Liver (tissue), 9 donors: ENCODE data around the gene GLYATL3. TPM values are rescaled to one million over a fixed set of nuclear protein-coding genes. Genes with fewer than 3 reads are reported as not detected.

Experiments used
- DNase-seq: peaks from one replicate; pipeline ENCODE4 v3.0.0-alpha.2; 2017; ENCODE audit warnings: low spot score
- H3K27ac ChIP-seq, 2 donors: one replicate each; pipeline ENCODE4 v1.7.0; 2013; ENCODE audit warnings: inconsistent platforms in 2 of 2, low read length in 2 of 2, control low read depth in 1 of 2, low read depth in 1 of 2, mild to moderate bottlenecking in 1 of 2
- H3K27me3 ChIP-seq, 4 donors: one replicate each; pipeline versions ENCODE4 v1.6.1 to v1.7.0; 2013; ENCODE audit warnings: low read length in 3 of 4, inconsistent platforms in 1 of 4, mild to moderate bottlenecking in 1 of 4, moderate library complexity in 1 of 4; ENCODE audit not compliant: control insufficient read depth in 4 of 4, insufficient read depth in 4 of 4
- H3K36me3 ChIP-seq, 4 donors: one replicate each; pipeline versions ENCODE4 v1.6.1 to v1.7.0; 2013; ENCODE audit warnings: low read length in 3 of 4, mild to moderate bottlenecking in 3 of 4, low read depth in 1 of 4, moderate library complexity in 1 of 4; ENCODE audit not compliant: control insufficient read depth in 4 of 4, insufficient read depth in 3 of 4
- H3K4me1 ChIP-seq, 4 donors: one replicate each; pipeline versions ENCODE4 v1.6.1 to v1.7.0; 2013; ENCODE audit warnings: low read length in 3 of 4, mild to moderate bottlenecking in 3 of 4, moderate library complexity in 1 of 4; ENCODE audit not compliant: control insufficient read depth in 4 of 4, insufficient read depth in 4 of 4
- H3K4me3 ChIP-seq, 3 donors: one replicate each; pipeline versions ENCODE4 v1.6.1 to v1.7.0; 2013; ENCODE audit warnings: low read length in 3 of 3, control low read depth in 1 of 3, low read depth in 1 of 3, mild to moderate bottlenecking in 1 of 3
- H3K9ac ChIP-seq, 2 donors: one replicate each; pipeline ENCODE4 v1.7.0; 2013; ENCODE audit warnings: low read length in 2 of 2, mild to moderate bottlenecking in 2 of 2, moderate library complexity in 2 of 2, control low read depth in 1 of 2, low read depth in 1 of 2
- H3K9me3 ChIP-seq, 4 donors: one replicate each; pipeline versions ENCODE4 v1.6.1 to v1.7.0; 2013; ENCODE audit warnings: low read length in 3 of 4; ENCODE audit not compliant: control insufficient read depth in 4 of 4
- FOXA1 ChIP-seq: IDR thresholded peaks from 2 replicates; pipeline ENCODE4 v1.6.1; 2016; ENCODE audit warnings: antibody characterized with exemption
- FOXA2 ChIP-seq: IDR thresholded peaks from 2 replicates; pipeline ENCODE4 v1.6.1; 2016; ENCODE audit warnings: antibody characterized with exemption
- GABPA ChIP-seq, 2 donors: IDR thresholded peaks in 1 of 2; conservative IDR thresholded peaks in 1 of 2; 2 replicates each; pipeline ENCODE4 v1.6.1; 2016; ENCODE audit warnings: antibody characterized with exemption in 2 of 2, mild to moderate bottlenecking in 1 of 2, moderate library complexity in 1 of 2
- HNF4A ChIP-seq, 2 donors: conservative IDR thresholded peaks; 2 replicates each; pipeline ENCODE4 v1.6.1; 2016; ENCODE audit warnings: antibody characterized with exemption in 2 of 2, mild to moderate bottlenecking in 2 of 2
- HNF4G ChIP-seq: IDR thresholded peaks from 2 replicates; pipeline ENCODE4 v1.6.1; 2016; ENCODE audit warnings: antibody characterized with exemption
- JUND ChIP-seq, 2 donors: IDR thresholded peaks; 2 replicates each; pipeline ENCODE4 v1.6.1; 2016; ENCODE audit warnings: antibody characterized with exemption in 2 of 2
- RAD21 ChIP-seq, 2 donors: IDR thresholded peaks; 2 replicates each; pipeline ENCODE4 v1.6.1; 2016; ENCODE audit warnings: antibody characterized with exemption in 2 of 2, mild to moderate bottlenecking in 2 of 2
- RXRA ChIP-seq, 2 donors: IDR thresholded peaks; 2 replicates each; pipeline ENCODE4 v1.6.1; 2017 to 2018; ENCODE audit warnings: antibody characterized with exemption in 2 of 2, mild to moderate bottlenecking in 1 of 2
- SP1 ChIP-seq: IDR thresholded peaks from 2 replicates; pipeline ENCODE4 v1.6.1; 2018; ENCODE audit warnings: antibody characterized with exemption, mild to moderate bottlenecking
- TAF1 ChIP-seq: conservative IDR thresholded peaks from 2 replicates; pipeline ENCODE4 v1.6.1; 2016; ENCODE audit warnings: antibody characterized with exemption, mild to moderate bottlenecking
- YY1 ChIP-seq: IDR thresholded peaks from 2 replicates; pipeline ENCODE4 v1.6.1; 2016; ENCODE audit warnings: antibody characterized with exemption, mild to moderate bottlenecking
- WGBS: extraction: QIAGEN DNeasy Blood & Tissue Kit; methylation state at CpG from one replicate; pipeline ENCODE4 v1.1.7; 2013; 5-methylcytosine and 5-hydroxymethylcytosine counted together
- polyA plus RNA-seq, 2 donors: library from polyadenylated mRNA; stranded (reverse) in 1 of 2; unstranded in 1 of 2; fragments of 200-250 nt in 1 of 2; fragments of >200 nt in 1 of 2; fragmentation: Nextera tagmentation in 1 of 2; extraction: Ambion mirVana in 1 of 2; gene quantifications; one replicate each; pipeline versions ENCODE4 v1.2.1 to v1.2.3, GENCODE V29; 2013 to 2015
- total RNA-seq, 2 donors: library from RNA; depleted of rRNA; stranded (reverse); fragments of >200 nt; gene quantifications; one replicate each; pipeline ENCODE4 v1.2.3, GENCODE V29; 2014
- TF ChIP-seq, protein P1 (sequence below): IDR thresholded peaks from 2 replicates; pipeline ENCODE4 v1.6.1; 2016; ENCODE audit warnings: antibody characterized with exemption
- TF ChIP-seq, protein P2 (sequence below): fragments of 150-350 bp; IDR thresholded peaks from 2 replicates; pipeline ENCODE4 v1.5.1; 2017; ENCODE audit warnings: improper control_type of control experiment, low read depth, low read length; ENCODE audit not compliant: missing input control
- TF ChIP-seq, protein P3 (sequence below): IDR thresholded peaks from 2 replicates; pipeline ENCODE4 v1.6.1; 2016; ENCODE audit warnings: antibody characterized with exemption
- TF ChIP-seq, protein P4 (sequence below): IDR thresholded peaks from 2 replicates; pipeline ENCODE4 v1.6.1; 2016; ENCODE audit warnings: antibody characterized with exemption, mild to moderate bottlenecking
- TF ChIP-seq, protein P5 (sequence below): IDR thresholded peaks from 2 replicates; pipeline ENCODE4 v1.6.1; 2016; ENCODE audit warnings: antibody characterized with exemption
- donor health status: healthy.
- donor health status: healthy.
- donor health status: healthy.
- donor health status: healthy.
- donor health status: healthy.

Gene GLYATL3
- total and polyA plus RNA-seq, 4 donors = 0.09 TPM; not detected in 3

DNA sequence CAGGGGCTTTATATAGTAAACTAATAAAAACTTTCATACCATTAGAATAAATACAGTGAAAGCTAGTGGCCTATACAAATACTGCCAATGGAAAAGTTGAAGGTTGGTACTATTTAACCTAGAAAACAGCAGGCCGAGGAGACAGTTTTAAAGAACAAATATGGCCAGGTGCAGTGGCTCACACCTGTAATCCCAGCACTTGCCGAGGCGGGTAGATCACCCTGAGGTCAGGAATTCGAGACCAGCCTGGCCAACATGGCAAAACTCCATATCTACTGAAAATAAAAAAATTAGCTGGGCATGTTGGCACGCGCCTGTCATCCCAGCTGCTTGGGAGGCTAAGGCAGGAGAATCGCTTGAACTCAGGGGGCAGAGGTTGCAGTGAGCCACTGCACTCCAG is 24.8 kb downstream of the GLYATL3 start:
- Histone ChIP-seq H3K27ac (peak overlapping the region in 1 of 2 donors; percentile 43), H3K9me3 (no peaks in the 10 kb centered on the region), H3K36me3 (no peaks in the 10 kb centered on the region), H3K9ac (peak overlapping the region in 1 of 2 donors; percentile 43), H3K4me3 (no peak overlapping the region), H3K27me3 (no peaks in the 10 kb centered on the region), H3K4me1 (peaks cover 12 to 56% (median 50%) of the 10 kb centered on the region in 4 donors)
- 36% methylated on average over 7 of the region's 7 CpGs for WGBS
- DNase-seq = no peak
- no peak for TF ChIP-seq TAF1
- TF ChIP-seq, protein P1, sequence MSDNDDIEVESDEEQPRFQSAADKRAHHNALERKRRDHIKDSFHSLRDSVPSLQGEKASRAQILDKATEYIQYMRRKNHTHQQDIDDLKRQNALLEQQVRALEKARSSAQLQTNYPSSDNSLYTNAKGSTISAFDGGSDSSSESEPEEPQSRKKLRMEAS = no peak
- TF ChIP-seq RXRA (IDR thresholded peaks at IDR 0.05) = peak in 1 of 2 donors; percentile 31
- TF ChIP-seq YY1 = no peak
- TF ChIP-seq FOXA1 = no peak
- TF ChIP-seq HNF4A (conservative IDR thresholded peaks at IDR 0.05) = no peak
- no peak for TF ChIP-seq RAD21 (IDR thresholded peaks at IDR 0.05)
- TF ChIP-seq, protein P2, sequence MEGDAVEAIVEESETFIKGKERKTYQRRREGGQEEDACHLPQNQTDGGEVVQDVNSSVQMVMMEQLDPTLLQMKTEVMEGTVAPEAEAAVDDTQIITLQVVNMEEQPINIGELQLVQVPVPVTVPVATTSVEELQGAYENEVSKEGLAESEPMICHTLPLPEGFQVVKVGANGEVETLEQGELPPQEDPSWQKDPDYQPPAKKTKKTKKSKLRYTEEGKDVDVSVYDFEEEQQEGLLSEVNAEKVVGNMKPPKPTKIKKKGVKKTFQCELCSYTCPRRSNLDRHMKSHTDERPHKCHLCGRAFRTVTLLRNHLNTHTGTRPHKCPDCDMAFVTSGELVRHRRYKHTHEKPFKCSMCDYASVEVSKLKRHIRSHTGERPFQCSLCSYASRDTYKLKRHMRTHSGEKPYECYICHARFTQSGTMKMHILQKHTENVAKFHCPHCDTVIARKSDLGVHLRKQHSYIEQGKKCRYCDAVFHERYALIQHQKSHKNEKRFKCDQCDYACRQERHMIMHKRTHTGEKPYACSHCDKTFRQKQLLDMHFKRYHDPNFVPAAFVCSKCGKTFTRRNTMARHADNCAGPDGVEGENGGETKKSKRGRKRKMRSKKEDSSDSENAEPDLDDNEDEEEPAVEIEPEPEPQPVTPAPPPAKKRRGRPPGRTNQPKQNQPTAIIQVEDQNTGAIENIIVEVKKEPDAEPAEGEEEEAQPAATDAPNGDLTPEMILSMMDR = no peak
- TF ChIP-seq JUND (IDR thresholded peaks at IDR 0.05) = no peak

DNA sequence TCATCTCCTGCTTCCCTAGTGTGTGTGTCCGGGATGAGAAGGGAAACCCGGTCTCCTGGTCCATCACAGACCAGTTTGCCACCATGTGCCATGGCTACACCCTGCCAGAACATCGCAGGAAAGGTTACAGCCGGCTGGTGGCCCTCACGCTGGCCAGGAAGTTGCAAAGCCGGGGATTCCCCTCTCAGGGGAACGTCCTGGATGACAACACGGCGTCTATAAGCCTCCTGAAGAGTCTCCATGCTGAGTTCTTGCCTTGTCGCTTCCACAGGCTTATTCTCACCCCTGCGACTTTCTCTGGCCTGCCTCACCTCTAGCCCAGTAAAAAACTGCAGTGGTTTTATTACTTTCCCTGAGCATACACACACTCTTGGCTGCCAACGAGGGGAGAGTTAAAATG is 26.9 kb downstream of the GLYATL3 start:
- Histone ChIP-seq H3K27ac (peak overlapping the region; percentile 44 to 64), H3K36me3 (no peaks in the 10 kb centered on the region), H3K4me1 (peaks cover 12 to 53% (median 50%) of the 10 kb centered on the region in 4 donors), H3K4me3 (no peak overlapping the region), H3K27me3 (no peaks in the 10 kb centered on the region), H3K9me3 (no peaks in the 10 kb centered on the region), H3K9ac (no peak overlapping the region)
- no peak for DNase-seq
- TF ChIP-seq, protein P1 = no peak
- TF ChIP-seq GABPA (IDR thresholded peaks at IDR 0.05 in 1 of 2, conservative IDR thresholded peaks at IDR 0.05 in 1 of 2) (no peak), YY1 (no peak), SP1 (no peak), HNF4G (no peak), FOXA2 (no peak), RAD21 (IDR thresholded peaks at IDR 0.05) (no peak), JUND (IDR thresholded peaks at IDR 0.05) (no peak), TAF1 (no peak), FOXA1 (no peak), RXRA (IDR thresholded peaks at IDR 0.05) (no peak)
- TF ChIP-seq, protein P3, sequence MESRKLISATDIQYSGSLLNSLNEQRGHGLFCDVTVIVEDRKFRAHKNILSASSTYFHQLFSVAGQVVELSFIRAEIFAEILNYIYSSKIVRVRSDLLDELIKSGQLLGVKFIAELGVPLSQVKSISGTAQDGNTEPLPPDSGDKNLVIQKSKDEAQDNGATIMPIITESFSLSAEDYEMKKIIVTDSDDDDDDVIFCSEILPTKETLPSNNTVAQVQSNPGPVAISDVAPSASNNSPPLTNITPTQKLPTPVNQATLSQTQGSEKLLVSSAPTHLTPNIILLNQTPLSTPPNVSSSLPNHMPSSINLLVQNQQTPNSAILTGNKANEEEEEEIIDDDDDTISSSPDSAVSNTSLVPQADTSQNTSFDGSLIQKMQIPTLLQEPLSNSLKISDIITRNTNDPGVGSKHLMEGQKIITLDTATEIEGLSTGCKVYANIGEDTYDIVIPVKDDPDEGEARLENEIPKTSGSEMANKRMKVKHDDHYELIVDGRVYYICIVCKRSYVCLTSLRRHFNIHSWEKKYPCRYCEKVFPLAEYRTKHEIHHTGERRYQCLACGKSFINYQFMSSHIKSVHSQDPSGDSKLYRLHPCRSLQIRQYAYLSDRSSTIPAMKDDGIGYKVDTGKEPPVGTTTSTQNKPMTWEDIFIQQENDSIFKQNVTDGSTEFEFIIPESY = no peak
- TF ChIP-seq, protein P4, sequence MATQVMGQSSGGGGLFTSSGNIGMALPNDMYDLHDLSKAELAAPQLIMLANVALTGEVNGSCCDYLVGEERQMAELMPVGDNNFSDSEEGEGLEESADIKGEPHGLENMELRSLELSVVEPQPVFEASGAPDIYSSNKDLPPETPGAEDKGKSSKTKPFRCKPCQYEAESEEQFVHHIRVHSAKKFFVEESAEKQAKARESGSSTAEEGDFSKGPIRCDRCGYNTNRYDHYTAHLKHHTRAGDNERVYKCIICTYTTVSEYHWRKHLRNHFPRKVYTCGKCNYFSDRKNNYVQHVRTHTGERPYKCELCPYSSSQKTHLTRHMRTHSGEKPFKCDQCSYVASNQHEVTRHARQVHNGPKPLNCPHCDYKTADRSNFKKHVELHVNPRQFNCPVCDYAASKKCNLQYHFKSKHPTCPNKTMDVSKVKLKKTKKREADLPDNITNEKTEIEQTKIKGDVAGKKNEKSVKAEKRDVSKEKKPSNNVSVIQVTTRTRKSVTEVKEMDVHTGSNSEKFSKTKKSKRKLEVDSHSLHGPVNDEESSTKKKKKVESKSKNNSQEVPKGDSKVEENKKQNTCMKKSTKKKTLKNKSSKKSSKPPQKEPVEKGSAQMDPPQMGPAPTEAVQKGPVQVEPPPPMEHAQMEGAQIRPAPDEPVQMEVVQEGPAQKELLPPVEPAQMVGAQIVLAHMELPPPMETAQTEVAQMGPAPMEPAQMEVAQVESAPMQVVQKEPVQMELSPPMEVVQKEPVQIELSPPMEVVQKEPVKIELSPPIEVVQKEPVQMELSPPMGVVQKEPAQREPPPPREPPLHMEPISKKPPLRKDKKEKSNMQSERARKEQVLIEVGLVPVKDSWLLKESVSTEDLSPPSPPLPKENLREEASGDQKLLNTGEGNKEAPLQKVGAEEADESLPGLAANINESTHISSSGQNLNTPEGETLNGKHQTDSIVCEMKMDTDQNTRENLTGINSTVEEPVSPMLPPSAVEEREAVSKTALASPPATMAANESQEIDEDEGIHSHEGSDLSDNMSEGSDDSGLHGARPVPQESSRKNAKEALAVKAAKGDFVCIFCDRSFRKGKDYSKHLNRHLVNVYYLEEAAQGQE = no peak
- TF ChIP-seq, protein P2 = no peak
- TF ChIP-seq, protein P5, sequence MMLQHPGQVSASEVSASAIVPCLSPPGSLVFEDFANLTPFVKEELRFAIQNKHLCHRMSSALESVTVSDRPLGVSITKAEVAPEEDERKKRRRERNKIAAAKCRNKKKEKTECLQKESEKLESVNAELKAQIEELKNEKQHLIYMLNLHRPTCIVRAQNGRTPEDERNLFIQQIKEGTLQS = no peak
- 33% methylated on average over 12 of the region's 12 CpGs for WGBS
